GM23338 (cell line): ENCODE data around the gene SERPING1. TPM values are rescaled to one million over a fixed set of nuclear protein-coding genes. Genes with fewer than 3 reads are reported as not detected.
A peak's percentile ranks its signal among the peaks of the same experiment; 100 is the strongest.

Experiments
- ATAC-seq: fragments of 200-7000 bp; cut with Tn5 transposase; 3 replicates; pipeline ENCODE4 v1.9.1; 2020
- DNase-seq: peaks from one replicate; pipeline ENCODE4 v3.0.0-alpha.2; 2015; ENCODE audit warnings: low spot score
- H2AFZ ChIP-seq: fragments of 200-600 bp; sonication (generic); 2 replicates; pipeline ENCODE4 v1.8.0; 2016; ENCODE audit warnings: antibody characterized with exemption, mild to moderate bottlenecking, moderate library complexity
- H3F3A ChIP-seq: fragments of 200-600 bp; sonication (generic); replicated peaks from 2 replicates; pipeline ENCODE4 v1.8.0; 2017; ENCODE audit warnings: antibody characterized with exemption, mixed run types, low read depth
- H3K27ac ChIP-seq: fragments of 200-600 bp; sonication (generic); 2 replicates; pipeline ENCODE4 v1.6.1; 2016; ENCODE audit warnings: low read depth
- H3K27me3 ChIP-seq: fragments of 200-600 bp; sonication (generic); 2 replicates; pipeline ENCODE4 v1.8.0; 2016; ENCODE audit warnings: mild to moderate bottlenecking, mixed run types, moderate library complexity; ENCODE audit not compliant: insufficient read depth
- H3K36me3 ChIP-seq: fragments of 200-600 bp; sonication (generic); 2 replicates; pipeline ENCODE4 v1.8.0; 2016; ENCODE audit warnings: mild to moderate bottlenecking; ENCODE audit not compliant: insufficient read depth
- H3K4me1 ChIP-seq: fragments of 200-600 bp; sonication (generic); 2 replicates; pipeline ENCODE4 v1.8.0; 2016; ENCODE audit warnings: mild to moderate bottlenecking, moderate library complexity; ENCODE audit not compliant: insufficient read depth
- H3K4me2 ChIP-seq: fragments of 200-600 bp; sonication (generic); 2 replicates; pipeline ENCODE4 v1.7.1; 2017; ENCODE audit warnings: mixed run types
- H3K4me3 ChIP-seq: fragments of 200-600 bp; sonication (generic); 2 replicates; pipeline ENCODE4 v1.6.1; 2016; ENCODE audit warnings: mixed run types
- H3K79me2 ChIP-seq: fragments of 200-600 bp; sonication (generic); replicated peaks from 2 replicates; pipeline ENCODE4 v1.8.0; 2017; ENCODE audit warnings: mild to moderate bottlenecking; ENCODE audit not compliant: insufficient read depth
- H3K9me2 ChIP-seq: fragments of 200-600 bp; sonication (generic); 2 replicates; pipeline ENCODE4 v1.8.0; 2017; ENCODE audit not compliant: insufficient read depth
- H4K20me1 ChIP-seq: fragments of 200-600 bp; sonication (generic); replicated peaks from 2 replicates; pipeline ENCODE4 v1.8.0; 2017; ENCODE audit warnings: mild to moderate bottlenecking; ENCODE audit not compliant: insufficient read depth
- H3K27ac Mint-ChIP-seq: 2 replicates; pipeline ENCODE4 v1.8.0; 2020; ENCODE audit warnings: inconsistent platforms, mild to moderate bottlenecking, moderate library complexity, mixed read lengths
- H3K27me3 Mint-ChIP-seq: 3 replicates; pipeline ENCODE4 v1.8.0; 2022; ENCODE audit warnings: low read depth, mild to moderate bottlenecking, moderate library complexity, mixed read lengths, inconsistent platforms; ENCODE audit not compliant: insufficient read depth, poor library complexity
- H3K36me3 Mint-ChIP-seq: 3 replicates; pipeline ENCODE4 v1.8.0; 2021; ENCODE audit warnings: low read depth, mild to moderate bottlenecking, inconsistent platforms, moderate library complexity, mixed read lengths
- H3K4me1 Mint-ChIP-seq: 3 replicates; pipeline ENCODE4 v1.8.0; 2020; ENCODE audit warnings: mild to moderate bottlenecking, inconsistent platforms, mixed read lengths
- H3K4me3 Mint-ChIP-seq: 3 replicates; pipeline ENCODE4 v1.8.0; 2021; ENCODE audit warnings: moderate library complexity, mild to moderate bottlenecking, inconsistent platforms, mixed read lengths
- H3K9me3 Mint-ChIP-seq: 3 replicates; pipeline ENCODE4 v1.8.0; 2020; ENCODE audit warnings: moderate library complexity, mild to moderate bottlenecking, inconsistent platforms, mixed read lengths
- CREB1 ChIP-seq: fragments of 250-450 bp; sonication (Bioruptor Pico); IDR thresholded peaks from 2 replicates; pipeline ENCODE4 v1.5.0; 2020; ENCODE audit warnings: low read depth, mild to moderate bottlenecking, moderate library complexity
- EZH2 ChIP-seq: fragments of 200-600 bp; sonication (generic); IDR thresholded peaks from one replicate; pipeline ENCODE4 v1.8.0; 2017; ENCODE audit warnings: antibody characterized with exemption, mild to moderate bottlenecking, low read depth; ENCODE audit not compliant: unreplicated experiment
- EZH2phosphoT487 ChIP-seq: fragments of 200-600 bp; sonication (generic); IDR thresholded peaks from one replicate; pipeline ENCODE4 v1.8.1; 2018; ENCODE audit warnings: antibody characterized with exemption; ENCODE audit not compliant: unreplicated experiment
- NANOG ChIP-seq: IDR thresholded peaks from 2 replicates; pipeline ENCODE4 v1.6.1; 2016; ENCODE audit warnings: antibody characterized with exemption, borderline replicate concordance
- POLR2AphosphoS5 ChIP-seq: IDR thresholded peaks from 2 replicates; pipeline ENCODE4 v1.6.1; 2016; ENCODE audit warnings: antibody characterized with exemption, low read depth
- STAT1 ChIP-seq: IDR thresholded peaks from one replicate; pipeline ENCODE4 v1.6.1; 2016; ENCODE audit warnings: antibody characterized with exemption; ENCODE audit not compliant: unreplicated experiment
- ZNF114 ChIP-seq: fragments of 250-450 bp; sonication (Bioruptor Pico); IDR thresholded peaks from 2 replicates; pipeline ENCODE4 v1.5.0; 2020; ENCODE audit warnings: mild to moderate bottlenecking, moderate library complexity
- ZNF331 ChIP-seq: fragments of 250-450 bp; sonication (Bioruptor Pico); IDR thresholded peaks from 2 replicates; pipeline ENCODE4 v1.5.0; 2020; ENCODE audit warnings: low read depth, mild to moderate bottlenecking, moderate library complexity
- polyA plus RNA-seq: library from polyadenylated mRNA; unstranded; fragments of >200 nt; fragmentation: Nextera tagmentation; extraction: Ambion mirVana; gene quantifications from 2 replicates; pipeline ENCODE4 v1.2.1, GENCODE V29; 2016
- total RNA-seq: library from RNA; depleted of rRNA; stranded (reverse); fragments of >200 nt; shearing (Covaris generic); gene quantifications from 2 replicates; pipeline ENCODE4 v1.2.3, GENCODE V29; 2014
- TF ChIP-seq, protein P1 (sequence below), 2 experiments: fragments of 200-600 bp in 1 of 2; sonication (generic) in 1 of 2; conservative IDR thresholded peaks; 2 replicates each; pipeline versions ENCODE4 v1.5.1 to v1.6.1; 2016 to 2017; ENCODE audit warnings: antibody characterized with exemption in 2 of 2, low read depth in 2 of 2, mild to moderate bottlenecking in 2 of 2, moderate library complexity in 1 of 2
- TF ChIP-seq, protein P2 (sequence below): fragments of 250-450 bp; sonication (Bioruptor Pico); IDR thresholded peaks from 2 replicates; pipeline ENCODE4 v1.5.0; 2020; ENCODE audit warnings: mild to moderate bottlenecking, moderate library complexity
- TF ChIP-seq, protein P3 (sequence below): IDR thresholded peaks from one replicate; pipeline ENCODE4 v1.6.1; 2018; ENCODE audit warnings: antibody characterized with exemption; ENCODE audit not compliant: unreplicated experiment

The SERPING1 gene
- total and polyA plus RNA-seq, 2 experiments from 2014 or later, result 42.3 to 54.7 TPM

DNA sequence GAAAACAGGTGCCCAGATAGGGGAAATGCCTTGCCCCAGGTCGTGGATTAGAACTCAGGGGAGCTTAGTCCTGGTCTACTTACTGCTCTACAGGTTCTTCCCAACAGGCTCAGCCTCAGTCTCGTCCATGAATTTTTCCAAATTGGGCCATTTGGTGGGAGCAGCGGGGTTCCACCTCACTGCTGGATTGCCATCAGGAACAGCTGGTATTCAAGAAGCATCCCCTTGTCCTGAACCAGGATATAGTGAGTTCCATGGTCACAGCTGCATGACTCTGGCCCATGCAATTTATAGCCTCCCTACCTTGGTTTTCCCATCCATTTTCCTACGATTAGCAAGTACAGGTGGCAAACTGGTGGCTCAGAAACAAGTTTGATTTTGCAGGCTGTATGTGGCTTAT, 23.4 kb upstream of the SERPING1 start:
- Histone ChIP-seq H3K9me2 (no peaks in the 10 kb centered on the region), H3K79me2 (no peaks in the 10 kb centered on the region), H3K4me2 (no peak overlapping the region), H3K27me3 (no peaks in the 10 kb centered on the region), H3K27ac (no peak overlapping the region), H3K36me3 (no peaks in the 10 kb centered on the region), H4K20me1 (no peaks in the 10 kb centered on the region), H3K4me3 (no peak overlapping the region), H3F3A (peaks cover 5% of the 10 kb centered on the region; the same call in 1 of the 2 replicates), H2AFZ (no peak overlapping the region), H3K4me1 (peaks cover 21% of the 10 kb centered on the region)
- H3K36me3 Mint-ChIP-seq, result no peaks in the 10 kb centered on the region
- peaks cover 21% of the 10 kb centered on the region for H3K4me1 Mint-ChIP-seq
- no peaks in the 10 kb centered on the region for H3K9me3 Mint-ChIP-seq
- TF ChIP-seq, protein P1, sequence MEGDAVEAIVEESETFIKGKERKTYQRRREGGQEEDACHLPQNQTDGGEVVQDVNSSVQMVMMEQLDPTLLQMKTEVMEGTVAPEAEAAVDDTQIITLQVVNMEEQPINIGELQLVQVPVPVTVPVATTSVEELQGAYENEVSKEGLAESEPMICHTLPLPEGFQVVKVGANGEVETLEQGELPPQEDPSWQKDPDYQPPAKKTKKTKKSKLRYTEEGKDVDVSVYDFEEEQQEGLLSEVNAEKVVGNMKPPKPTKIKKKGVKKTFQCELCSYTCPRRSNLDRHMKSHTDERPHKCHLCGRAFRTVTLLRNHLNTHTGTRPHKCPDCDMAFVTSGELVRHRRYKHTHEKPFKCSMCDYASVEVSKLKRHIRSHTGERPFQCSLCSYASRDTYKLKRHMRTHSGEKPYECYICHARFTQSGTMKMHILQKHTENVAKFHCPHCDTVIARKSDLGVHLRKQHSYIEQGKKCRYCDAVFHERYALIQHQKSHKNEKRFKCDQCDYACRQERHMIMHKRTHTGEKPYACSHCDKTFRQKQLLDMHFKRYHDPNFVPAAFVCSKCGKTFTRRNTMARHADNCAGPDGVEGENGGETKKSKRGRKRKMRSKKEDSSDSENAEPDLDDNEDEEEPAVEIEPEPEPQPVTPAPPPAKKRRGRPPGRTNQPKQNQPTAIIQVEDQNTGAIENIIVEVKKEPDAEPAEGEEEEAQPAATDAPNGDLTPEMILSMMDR (conservative IDR thresholded peaks at IDR 0.05; ENCODE audit: low read depth in 2 of 2), result no peak
- TF ChIP-seq ZNF331 (CRISPR knock-in tag) (no peak), CREB1 (CRISPR knock-in tag) (no peak), ZNF114 (CRISPR knock-in tag) (no peak), NANOG (no peak), POLR2AphosphoS5 (no peak), EZH2phosphoT487 (no peak), EZH2 (no peak), STAT1 (no peak)
- TF ChIP-seq, protein P2, sequence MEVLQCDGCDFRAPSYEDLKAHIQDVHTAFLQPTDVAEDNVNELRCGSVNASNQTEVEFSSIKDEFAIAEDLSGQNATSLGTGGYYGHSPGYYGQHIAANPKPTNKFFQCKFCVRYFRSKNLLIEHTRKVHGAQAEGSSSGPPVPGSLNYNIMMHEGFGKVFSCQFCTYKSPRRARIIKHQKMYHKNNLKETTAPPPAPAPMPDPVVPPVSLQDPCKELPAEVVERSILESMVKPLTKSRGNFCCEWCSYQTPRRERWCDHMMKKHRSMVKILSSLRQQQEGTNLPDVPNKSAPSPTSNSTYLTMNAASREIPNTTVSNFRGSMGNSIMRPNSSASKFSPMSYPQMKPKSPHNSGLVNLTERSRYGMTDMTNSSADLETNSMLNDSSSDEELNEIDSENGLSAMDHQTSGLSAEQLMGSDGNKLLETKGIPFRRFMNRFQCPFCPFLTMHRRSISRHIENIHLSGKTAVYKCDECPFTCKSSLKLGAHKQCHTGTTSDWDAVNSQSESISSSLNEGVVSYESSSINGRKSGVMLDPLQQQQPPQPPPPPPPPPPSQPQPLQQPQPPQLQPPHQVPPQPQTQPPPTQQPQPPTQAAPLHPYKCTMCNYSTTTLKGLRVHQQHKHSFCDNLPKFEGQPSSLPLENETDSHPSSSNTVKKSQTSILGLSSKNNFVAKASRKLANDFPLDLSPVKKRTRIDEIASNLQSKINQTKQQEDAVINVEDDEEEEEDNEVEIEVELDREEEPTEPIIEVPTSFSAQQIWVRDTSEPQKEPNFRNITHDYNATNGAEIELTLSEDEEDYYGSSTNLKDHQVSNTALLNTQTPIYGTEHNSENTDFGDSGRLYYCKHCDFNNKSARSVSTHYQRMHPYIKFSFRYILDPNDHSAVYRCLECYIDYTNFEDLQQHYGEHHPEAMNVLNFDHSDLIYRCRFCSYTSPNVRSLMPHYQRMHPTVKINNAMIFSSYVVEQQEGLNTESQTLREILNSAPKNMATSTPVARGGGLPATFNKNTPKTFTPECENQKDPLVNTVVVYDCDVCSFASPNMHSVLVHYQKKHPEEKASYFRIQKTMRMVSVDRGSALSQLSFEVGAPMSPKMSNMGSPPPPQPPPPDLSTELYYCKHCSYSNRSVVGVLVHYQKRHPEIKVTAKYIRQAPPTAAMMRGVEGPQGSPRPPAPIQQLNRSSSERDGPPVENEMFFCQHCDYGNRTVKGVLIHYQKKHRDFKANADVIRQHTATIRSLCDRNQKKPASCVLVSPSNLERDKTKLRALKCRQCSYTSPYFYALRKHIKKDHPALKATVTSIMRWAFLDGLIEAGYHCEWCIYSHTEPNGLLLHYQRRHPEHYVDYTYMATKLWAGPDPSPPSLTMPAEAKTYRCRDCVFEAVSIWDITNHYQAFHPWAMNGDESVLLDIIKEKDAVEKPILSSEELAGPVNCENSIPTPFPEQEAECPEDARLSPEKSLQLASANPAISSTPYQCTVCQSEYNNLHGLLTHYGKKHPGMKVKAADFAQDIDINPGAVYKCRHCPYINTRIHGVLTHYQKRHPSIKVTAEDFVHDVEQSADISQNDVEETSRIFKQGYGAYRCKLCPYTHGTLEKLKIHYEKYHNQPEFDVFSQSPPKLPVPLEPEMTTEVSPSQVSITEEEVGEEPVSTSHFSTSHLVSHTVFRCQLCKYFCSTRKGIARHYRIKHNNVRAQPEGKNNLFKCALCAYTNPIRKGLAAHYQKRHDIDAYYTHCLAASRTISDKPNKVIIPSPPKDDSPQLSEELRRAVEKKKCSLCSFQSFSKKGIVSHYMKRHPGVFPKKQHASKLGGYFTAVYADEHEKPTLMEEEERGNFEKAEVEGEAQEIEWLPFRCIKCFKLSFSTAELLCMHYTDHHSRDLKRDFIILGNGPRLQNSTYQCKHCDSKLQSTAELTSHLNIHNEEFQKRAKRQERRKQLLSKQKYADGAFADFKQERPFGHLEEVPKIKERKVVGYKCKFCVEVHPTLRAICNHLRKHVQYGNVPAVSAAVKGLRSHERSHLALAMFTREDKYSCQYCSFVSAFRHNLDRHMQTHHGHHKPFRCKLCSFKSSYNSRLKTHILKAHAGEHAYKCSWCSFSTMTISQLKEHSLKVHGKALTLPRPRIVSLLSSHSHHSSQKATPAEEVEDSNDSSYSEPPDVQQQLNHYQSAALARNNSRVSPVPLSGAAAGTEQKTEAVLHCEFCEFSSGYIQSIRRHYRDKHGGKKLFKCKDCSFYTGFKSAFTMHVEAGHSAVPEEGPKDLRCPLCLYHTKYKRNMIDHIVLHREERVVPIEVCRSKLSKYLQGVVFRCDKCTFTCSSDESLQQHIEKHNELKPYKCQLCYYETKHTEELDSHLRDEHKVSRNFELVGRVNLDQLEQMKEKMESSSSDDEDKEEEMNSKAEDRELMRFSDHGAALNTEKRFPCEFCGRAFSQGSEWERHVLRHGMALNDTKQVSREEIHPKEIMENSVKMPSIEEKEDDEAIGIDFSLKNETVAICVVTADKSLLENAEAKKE (CRISPR knock-in tag), result no peak
- TF ChIP-seq, protein P3, sequence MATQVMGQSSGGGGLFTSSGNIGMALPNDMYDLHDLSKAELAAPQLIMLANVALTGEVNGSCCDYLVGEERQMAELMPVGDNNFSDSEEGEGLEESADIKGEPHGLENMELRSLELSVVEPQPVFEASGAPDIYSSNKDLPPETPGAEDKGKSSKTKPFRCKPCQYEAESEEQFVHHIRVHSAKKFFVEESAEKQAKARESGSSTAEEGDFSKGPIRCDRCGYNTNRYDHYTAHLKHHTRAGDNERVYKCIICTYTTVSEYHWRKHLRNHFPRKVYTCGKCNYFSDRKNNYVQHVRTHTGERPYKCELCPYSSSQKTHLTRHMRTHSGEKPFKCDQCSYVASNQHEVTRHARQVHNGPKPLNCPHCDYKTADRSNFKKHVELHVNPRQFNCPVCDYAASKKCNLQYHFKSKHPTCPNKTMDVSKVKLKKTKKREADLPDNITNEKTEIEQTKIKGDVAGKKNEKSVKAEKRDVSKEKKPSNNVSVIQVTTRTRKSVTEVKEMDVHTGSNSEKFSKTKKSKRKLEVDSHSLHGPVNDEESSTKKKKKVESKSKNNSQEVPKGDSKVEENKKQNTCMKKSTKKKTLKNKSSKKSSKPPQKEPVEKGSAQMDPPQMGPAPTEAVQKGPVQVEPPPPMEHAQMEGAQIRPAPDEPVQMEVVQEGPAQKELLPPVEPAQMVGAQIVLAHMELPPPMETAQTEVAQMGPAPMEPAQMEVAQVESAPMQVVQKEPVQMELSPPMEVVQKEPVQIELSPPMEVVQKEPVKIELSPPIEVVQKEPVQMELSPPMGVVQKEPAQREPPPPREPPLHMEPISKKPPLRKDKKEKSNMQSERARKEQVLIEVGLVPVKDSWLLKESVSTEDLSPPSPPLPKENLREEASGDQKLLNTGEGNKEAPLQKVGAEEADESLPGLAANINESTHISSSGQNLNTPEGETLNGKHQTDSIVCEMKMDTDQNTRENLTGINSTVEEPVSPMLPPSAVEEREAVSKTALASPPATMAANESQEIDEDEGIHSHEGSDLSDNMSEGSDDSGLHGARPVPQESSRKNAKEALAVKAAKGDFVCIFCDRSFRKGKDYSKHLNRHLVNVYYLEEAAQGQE, result no peak
- no peak overlapping the region for H3K27ac Mint-ChIP-seq
- ATAC-seq, result peak; percentile 60
- no peak overlapping the region for H3K4me3 Mint-ChIP-seq
- H3K27me3 Mint-ChIP-seq, result peaks cover 4% of the 10 kb centered on the region
- DNase-seq, result no peak
